NCI-H2227 (cell line): Measurements from ENCODE around the gene RTN4RL1.

Experiments
- DNase-seq: peaks from one replicate; lab custom pipeline; 2025; ENCODE audit not compliant: unreplicated experiment; lab: John Stamatoyannopoulos, UW

RTN4RL1 gene

DNA sequence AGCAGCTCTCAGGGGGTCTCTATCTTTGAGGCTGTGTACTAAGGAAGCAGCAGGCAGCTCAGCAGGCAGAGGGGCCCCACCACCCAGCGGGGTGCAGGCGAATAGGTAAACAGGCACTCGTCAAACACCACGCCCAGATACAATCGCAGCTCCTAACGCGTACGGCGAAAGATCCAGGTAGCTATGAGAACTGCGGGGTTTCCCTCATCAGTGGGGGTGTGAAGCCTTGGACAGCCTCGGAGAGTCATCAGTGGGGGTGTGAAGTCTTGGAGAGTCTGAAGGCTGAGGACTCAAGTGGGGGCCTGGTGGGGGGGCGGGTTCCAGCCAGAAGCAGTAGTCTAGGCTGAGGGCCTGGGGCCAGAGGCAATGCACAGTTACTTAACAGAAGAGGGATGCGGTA is 69.0 kb downstream of the RTN4RL1 start:
- DNase-seq, result no peak

DNA sequence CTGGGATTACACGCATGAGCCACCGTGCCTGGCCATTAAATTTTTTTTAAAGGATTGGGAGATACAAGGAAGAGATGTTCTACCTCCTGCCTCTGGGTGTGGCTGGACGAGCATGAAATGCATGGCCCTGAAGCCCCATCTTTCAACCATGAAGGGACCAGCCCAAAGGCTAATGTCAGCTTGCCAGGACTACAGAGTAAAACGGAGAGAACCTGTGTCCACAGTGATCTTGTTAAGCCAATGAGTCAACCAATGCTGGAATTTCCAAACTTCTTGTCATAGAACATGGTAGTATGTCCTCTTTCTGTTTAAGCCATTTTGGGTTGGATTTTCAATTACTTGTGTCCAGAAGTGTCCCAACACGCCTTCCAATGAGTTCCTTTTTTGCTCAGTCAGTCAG is 71.3 kb downstream of the RTN4RL1 start:
- DNase-seq, result no peak

- DNase-seq, result no peak
Measured at GRCh38 chr17:1951920-1952319, 73.2 kb downstream of the RTN4RL1 start.

DNA sequence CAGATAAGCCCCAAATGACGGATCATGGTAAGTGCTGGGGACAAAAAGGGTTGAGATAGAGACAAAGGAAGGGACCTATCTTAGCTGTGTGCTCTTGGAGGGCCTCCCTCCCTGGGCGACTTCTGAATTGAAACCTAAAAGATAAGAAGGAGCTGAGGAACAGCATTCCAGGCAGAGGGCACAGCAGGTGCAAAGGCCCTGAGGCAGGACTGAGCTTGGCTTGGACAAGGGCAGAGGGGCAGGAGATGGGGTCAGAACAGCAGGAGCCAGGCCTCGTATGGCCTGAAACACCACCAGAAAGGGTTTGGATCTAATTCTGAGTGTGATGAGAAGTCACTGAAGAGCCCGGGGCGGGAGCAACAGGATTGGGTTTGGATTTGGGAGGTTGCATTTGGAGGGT is 75.4 kb downstream of the RTN4RL1 start:
- DNase-seq, result no peak

GRCh38 chr17:1948517-1948825 is 76.7 kb downstream of the RTN4RL1 start:
- DNase-seq, result no peak

- DNase-seq, result no peak
Measured at GRCh38 chr17:1947743-1948516, 77.2 kb downstream of the RTN4RL1 start.

GRCh38 chr17:1947229-1947742 is 77.8 kb downstream of the RTN4RL1 start:
- DNase-seq, result peak; percentile 27

GRCh38 chr17:1946021-1946932 is 78.9 kb downstream of the RTN4RL1 start:
- no peak for DNase-seq

DNA sequence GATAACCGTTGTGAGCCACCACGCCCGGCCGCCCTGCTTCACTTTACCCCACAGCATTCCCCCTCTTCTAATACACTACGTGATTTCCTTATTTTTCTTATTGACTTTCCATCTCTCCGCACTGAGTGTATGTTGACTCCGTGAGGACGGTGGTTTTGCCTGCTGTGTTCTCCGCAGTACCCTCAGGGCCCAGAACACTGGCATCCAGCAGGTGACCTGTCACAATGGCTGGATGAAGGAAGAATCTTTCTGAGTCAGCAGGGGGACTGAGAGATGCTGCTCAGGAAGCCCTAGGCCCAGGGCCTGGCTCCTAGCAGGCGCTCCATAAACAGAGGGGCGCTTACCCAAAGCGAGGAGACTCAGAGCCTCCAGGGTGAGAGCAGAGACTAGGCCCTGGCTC is 79.5 kb downstream of the RTN4RL1 start:
- no peak for DNase-seq

DNA sequence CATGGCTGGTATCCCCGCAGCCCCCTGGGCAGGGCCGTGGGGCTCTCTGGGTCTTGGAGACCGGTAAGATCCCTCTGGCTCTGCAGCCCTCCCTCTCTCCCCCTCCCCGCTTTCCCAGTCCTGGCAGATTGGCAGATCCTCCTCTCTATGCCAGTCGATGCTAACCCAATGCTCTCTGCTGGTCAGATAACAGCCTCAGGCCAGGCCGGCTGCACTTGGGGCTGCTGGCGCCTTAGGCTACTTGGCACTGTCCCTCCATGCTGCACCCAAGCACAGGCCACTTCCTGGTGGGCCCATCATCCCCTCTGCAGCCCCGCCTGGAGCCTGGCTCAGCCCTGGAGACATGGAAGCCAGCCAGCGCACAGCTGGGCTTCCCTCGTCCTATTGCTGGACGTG is 81.7 kb downstream of the RTN4RL1 start:
- DNase-seq, result no peak

DNA sequence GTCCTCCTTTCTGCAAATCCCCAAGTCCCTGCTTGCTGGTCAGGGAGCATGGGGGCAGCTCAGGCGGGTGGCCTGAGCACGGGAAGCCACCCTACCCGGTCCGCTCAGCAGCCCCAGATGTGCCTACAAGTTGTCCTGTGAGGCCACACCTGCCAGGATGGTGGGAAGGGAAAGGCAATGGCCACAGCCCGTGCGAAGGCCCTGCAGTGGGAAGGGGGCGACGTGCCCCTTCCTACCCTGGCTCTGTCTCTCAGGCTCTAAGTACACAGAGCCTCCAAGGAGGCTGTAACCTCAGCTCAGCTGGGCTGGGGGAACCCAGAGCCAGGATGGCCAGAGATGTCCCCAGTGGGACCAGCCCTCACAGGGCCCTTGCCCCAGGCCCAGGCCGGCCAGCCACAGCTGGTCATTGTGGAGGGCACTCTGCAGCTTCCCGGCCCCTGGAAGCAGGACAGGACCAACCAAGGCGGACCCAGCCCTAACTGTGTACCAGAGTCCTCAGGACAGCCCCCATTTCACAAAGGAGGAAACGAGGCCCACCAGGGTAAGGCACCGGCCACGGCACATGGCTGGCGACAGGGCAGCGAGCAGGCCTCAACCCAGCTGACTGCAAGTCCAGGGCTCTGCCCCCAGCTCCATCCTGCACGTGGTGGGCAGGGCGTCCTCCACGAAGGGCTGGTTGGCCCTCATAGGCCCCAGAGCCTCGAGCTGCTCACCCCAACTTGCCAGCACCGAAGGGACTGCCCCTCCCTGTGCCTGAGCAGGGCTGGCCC is 82.3 kb downstream of the RTN4RL1 start:
- no peak for DNase-seq

DNA sequence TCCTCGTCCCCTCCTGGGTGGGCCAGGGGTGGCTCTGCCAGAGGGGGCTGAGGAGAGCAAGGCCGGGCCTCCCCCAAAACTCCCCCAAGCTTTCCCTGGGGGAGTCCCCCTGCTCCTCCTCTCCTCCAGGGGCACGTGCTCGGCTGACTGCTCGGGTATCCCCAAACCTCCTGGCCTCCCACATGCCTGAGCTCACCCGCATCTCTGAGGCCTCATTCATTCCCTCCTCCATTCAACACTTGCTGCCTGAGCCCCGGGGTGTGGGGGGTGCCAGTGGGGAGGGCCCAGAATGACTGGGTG is 83.1 kb downstream of the RTN4RL1 start:
- no peak for DNase-seq

DNA sequence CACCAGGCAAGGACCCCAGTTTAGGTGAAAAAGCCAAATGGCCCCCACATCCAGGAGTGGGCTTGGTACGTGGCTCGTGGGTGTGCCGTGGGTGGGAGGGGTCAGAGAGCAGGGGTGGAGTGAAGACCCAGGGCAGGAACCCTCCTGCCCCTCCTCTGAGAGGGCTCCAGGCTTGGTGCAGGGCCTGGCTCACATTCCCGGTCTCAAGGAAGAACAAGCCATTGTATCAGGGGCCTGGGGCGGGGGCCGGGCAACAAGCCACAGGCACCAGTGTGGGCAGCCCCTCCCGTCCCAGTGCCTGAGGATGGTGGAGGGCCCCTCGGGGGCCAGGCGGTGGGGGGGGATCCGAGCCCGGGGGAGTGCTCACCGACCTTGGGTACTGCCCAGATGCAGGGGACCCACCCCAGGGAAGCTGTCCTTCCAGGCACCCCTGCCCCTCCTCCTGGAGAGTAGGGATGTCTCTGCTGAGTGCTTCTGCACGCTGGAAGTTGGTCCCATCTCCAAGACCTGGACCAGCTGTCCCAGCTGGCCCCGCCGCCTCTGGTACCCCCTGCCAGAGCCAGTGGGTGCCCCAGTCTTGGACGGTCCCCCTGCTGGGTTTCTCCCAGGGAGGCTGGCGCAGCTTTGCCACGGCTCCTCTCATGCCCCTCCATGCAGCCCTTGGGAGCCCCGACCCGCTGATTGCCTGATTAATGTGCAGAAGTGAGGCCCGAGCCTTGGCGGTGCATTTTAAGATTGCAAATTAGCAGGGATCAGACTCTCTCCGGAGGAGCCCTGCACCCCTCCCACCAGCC is 83.7 kb downstream of the RTN4RL1 start:
- DNase-seq, result no peak

GRCh38 chr17:1940810-1941185 is 84.3 kb downstream of the RTN4RL1 start:
- no peak for DNase-seq

DNA sequence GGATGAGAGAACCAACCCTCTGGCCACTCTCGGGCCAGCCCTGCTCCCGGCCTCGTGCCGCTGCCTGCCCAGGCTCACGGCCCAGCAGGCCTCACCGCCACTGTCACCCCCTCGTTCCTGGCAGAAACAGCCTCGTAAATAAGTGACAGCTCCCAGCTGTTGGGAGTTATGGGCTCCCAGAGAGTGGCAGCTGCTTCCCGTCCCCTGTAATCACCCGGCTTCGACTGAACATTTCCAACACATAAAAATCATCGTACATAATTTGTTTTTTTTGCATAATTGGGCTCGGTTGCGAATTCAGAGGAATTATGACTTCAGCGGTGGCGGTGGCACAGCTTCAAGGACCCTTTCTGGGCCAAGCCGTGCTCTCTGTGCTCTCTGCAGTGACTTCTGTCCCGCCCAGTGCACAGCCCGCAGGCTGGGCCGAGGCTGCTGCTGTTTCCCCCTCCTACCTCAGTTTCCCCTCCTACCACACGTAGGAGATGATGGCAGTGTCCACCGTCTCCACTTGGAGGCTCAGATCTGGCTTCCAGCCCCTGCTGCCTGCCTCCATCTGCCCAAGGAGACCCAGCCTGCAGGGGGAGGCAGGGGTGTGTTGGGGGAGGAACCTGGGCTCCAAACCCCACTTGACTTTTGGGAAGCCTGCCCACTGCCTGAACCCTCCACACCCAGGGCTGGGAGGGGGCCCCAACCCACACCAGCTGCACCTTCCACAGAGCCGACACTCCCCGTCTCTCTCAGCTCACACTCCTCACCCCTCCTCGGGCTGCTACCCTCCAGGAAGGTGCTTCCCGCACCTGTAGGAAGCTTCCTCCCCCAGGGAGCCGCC is 84.9 kb downstream of the RTN4RL1 start:
- DNase-seq, result no peak

DNA sequence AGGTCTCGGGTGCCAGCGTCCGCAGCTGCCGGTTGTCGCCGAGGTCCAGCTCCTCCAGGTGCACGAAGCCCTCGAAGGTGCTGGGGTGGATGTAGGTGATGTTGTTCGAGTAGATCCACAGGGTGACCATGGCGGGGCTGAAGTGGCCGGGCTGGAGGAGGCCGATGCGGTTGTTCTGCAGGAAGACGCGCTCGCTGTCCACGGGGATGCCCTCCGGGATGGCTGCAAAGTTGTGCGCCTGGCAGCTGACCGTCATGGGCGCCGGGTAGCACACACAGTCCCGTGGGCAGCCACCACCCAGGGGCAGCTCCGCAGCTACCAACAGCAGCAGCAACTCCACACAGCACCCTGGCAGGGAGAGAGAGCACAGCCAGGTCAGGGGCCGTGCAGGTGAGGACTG is 87.7 kb downstream of the RTN4RL1 start:
- DNase-seq, result no peak

- DNase-seq, result no peak
Measured at GRCh38 chr17:1936766-1937165, 88.4 kb downstream of the RTN4RL1 start.

DNA sequence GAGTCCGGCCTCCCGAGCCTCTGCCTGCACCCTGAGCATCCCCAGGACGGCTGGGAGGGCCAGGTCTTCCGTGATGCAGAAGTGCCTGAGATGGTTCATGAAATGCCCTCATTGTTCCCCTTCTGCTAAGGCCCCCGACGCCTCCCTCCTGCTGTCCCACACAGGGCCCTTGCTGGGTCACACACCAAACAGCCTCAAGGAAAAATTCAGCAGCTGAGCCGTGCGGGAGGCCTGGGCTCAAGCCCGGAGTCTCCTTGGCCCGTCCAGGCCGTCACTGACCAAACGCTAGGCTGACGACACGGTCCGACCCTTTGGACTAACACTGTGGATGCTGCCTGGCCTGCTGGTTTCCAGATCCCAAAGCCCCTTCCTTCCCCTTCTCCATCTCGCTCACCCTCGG is 90.2 kb downstream of the RTN4RL1 start:
- DNase-seq, result no peak

DNA sequence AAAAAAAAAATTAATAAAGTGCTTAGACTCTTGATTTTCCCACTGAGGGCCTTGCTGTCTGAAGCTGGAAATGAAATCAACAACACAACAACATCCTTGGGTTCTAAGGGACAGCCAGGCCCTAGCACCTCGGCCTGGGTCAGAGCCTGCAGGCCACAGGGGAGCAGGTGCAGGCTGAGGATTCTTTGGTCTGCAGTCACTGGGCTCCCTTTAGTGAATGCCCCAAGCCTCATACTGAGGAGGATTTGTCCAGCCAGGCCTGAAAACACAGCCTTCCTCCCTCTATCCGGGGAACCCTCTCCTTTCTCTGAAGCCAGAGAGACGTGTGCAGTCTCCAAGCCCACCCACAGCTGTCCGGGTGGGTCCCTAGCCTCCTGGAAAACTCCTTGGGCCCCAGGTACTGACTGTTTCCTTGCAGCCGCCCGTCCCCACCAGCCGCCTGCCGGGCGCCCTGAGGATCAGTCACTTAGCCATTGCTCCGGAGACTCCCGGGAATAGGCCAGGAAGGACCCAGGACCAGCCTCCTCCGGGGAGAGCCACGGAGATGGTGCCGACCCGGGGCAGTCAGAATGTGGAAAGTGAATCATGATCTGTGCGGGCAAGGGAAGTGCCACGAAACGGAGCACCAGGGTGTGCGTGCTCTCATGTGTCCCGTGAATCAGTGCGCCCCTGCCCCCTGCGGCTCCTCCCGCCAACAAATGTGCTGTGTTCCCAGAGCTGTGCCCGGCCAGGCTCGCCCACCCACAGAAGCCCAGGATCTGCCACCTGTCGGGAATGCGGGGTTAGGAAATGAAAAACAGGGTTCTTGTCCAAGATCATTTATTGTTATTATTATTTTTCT is 91.0 kb downstream of the RTN4RL1 start:
- DNase-seq, result no peak
